Measurements from ENCODE around the gene HSP90AA1. TPM values are rescaled to one million over a fixed set of nuclear protein-coding genes. Genes with fewer than 3 reads are reported as not detected.
A peak's percentile ranks its signal among the peaks of the same experiment; 100 is the strongest.
"Not testable (repeated sequence)": the region's sequence is repeated elsewhere in the genome, so short reads cannot be mapped to it uniquely, and the experiment has no call there.

Gene HSP90AA1
- 100 to 1,000 TPM; 185 to 396 (median 265) TPM for total RNA-seq

- no peaks in the 10 kb centered on the region for H3K9me3 ChIP-seq
- peak; percentile 91 for DNase-seq (ENCODE audit: low spot score in 2 of 2)
- TF ChIP-seq POLR2A (IDR thresholded peaks at IDR 0.05) (peak; percentile 94 to 99), CTCF (IDR thresholded peaks at IDR 0.05) (peak in 2 of 5 experiments; percentile 28 to 32), EP300 (IDR thresholded peaks at IDR 0.05) (peak; percentile 59 to 100)
- peaks cover 0 to 47% (median 32%) of the 10 kb centered on the region in 4 donors for H3K4me1 ChIP-seq
- H3K27ac ChIP-seq: peak within 1 kb of the TSS; percentile 99 to 100 (median 100)
- peak within 1 kb of the TSS; percentile 68 to 99 (median 86) for H3K4me3 ChIP-seq
- 0 to 1% methylated on average over 4 to 48 of the region's 106 CpGs for WGBS, 2 donors
- H3K36me3 ChIP-seq: peaks cover 0 to 35% (median 28%) of the 10 kb centered on the region in 3 donors
- H3K27me3 ChIP-seq: no peaks in the 10 kb centered on the region
These were observed at the start of gene HSP90AA1 for GRCh38 chr14:102086972-102087761. HSP90AA1 (minus strand) TSS chr14:102087044; CDS start chr14:102086378, 666 bp downstream.

DNA sequence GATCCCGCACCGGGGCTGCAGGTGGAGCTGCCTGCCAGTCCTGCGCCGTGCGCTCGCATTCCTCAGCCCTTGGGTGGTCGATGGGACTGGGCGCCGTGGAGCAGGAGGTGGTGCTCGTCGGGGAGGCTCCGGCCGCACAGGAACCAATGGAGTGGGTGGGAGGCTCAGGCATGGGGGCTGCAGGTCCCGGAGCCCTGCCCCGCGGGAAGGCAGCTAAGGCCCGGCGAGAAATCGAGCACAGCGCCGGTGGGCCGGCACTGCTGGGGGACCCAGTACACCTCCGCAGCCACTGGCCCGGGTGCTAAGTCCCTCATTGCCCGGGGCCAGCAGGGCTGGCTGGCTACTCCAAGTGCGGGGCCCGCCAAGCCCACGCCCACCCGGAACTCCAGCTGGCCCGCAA lies 48.6 kb upstream of the HSP90AA1 start:
- DNase-seq (ENCODE audit: low spot score in 2 of 2); H3K27ac ChIP-seq; H3K4me1 ChIP-seq; H3K9me3 ChIP-seq; H3K4me3 ChIP-seq; H3K27me3 ChIP-seq: not testable (repeated sequence)
- WGBS, 2 donors: 97 to 100% methylated on average over 3 to 27 of the region's 30 CpGs
- H3K36me3 ChIP-seq: peaks cover 0 to 49% (median 0%) of the 10 kb centered on the region in 3 donors

GRCh38 chr14:102134719-102135118 lies 47.9 kb upstream of the HSP90AA1 start:
- DNase-seq (ENCODE audit: low spot score in 2 of 2); H3K4me3 ChIP-seq; H3K9me3 ChIP-seq; H3K27ac ChIP-seq; H3K4me1 ChIP-seq; H3K27me3 ChIP-seq: not testable (repeated sequence)
- H3K36me3 ChIP-seq: peaks cover 0 to 55% (median 0%) of the 10 kb centered on the region in 3 donors
- 62 to 77% methylated on average over 10 of the region's 10 CpGs for WGBS, 2 donors

GRCh38 chr14:102134021-102134420 lies 47.2 kb upstream of the HSP90AA1 start:
- peaks cover 0 to 55% (median 0%) of the 10 kb centered on the region in 3 donors for H3K36me3 ChIP-seq
- not testable (repeated sequence) for H3K9me3 ChIP-seq; DNase-seq (ENCODE audit: low spot score in 2 of 2); H3K4me1 ChIP-seq; H3K27me3 ChIP-seq; H3K4me3 ChIP-seq; H3K27ac ChIP-seq
- 90 to 93% methylated on average over 9 of the region's 9 CpGs for WGBS, 2 donors

DNA sequence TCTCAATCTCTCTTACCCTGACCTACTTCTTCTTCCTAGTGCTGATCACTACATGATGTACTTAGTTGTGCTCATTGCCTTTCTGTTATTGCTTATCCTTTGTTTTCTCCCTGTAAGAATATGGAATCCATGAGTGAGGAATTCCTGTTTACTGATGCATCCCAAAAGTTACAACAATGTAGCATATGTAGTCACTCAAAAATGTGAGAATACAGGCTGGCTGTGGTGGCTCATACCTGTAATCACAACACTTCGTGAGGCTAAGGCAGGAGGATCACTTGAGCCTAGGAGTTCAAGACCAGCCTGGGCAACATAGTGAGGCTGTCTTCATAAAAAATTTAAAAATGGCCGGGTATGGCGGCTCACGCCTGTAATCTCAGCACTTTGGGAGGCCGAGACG lies 44.9 kb upstream of the HSP90AA1 start:
- 77 to 80% methylated on average over 6 of the region's 6 CpGs for WGBS, 2 donors
- Histone ChIP-seq H3K9me3 (no peaks in the 10 kb centered on the region), H3K4me1 (no peaks in the 10 kb centered on the region), H3K27ac (no peak overlapping the region), H3K4me3 (no peak overlapping the region), H3K36me3 (peaks cover 0 to 60% (median 0%) of the 10 kb centered on the region in 3 donors), H3K27me3 (no peaks in the 10 kb centered on the region)
- TF ChIP-seq EP300 (IDR thresholded peaks at IDR 0.05) (no peak), CTCF (IDR thresholded peaks at IDR 0.05) (no peak), POLR2A (IDR thresholded peaks at IDR 0.05) (no peak)
- no peak for DNase-seq (ENCODE audit: low spot score in 2 of 2)

- Histone ChIP-seq H3K27ac (no peak overlapping the region), H3K9me3 (no peaks in the 10 kb centered on the region), H3K4me3 (no peak overlapping the region), H3K27me3 (no peaks in the 10 kb centered on the region), H3K4me1 (no peaks in the 10 kb centered on the region), H3K36me3 (peaks cover 0 to 25% (median 0%) of the 10 kb centered on the region in 3 donors)
- DNase-seq (ENCODE audit: low spot score in 2 of 2): no peak
- TF ChIP-seq POLR2A (IDR thresholded peaks at IDR 0.05): no peak
- TF ChIP-seq CTCF (IDR thresholded peaks at IDR 0.05): no peak
- no peak for TF ChIP-seq EP300 (IDR thresholded peaks at IDR 0.05)
- WGBS, 2 donors: 78 to 79% methylated on average over 5 of the region's 5 CpGs
These were observed 40.1 kb upstream of the HSP90AA1 start for GRCh38 chr14:102126807-102127455.
